BE2C (cell line): ENCODE results near the gene GRIN2A.

Experiments
- DNase-seq: peaks from one replicate; pipeline ENCODE4 v3.0.0-alpha.2; 2020
- H3K27me3 ChIP-seq: fragments of 250-450 bp; sonication (Bioruptor Pico); 2 replicates; pipeline ENCODE4 v1.5.1; 2020; ENCODE audit warnings: mild to moderate bottlenecking
- H3K36me3 ChIP-seq: fragments of 250-450 bp; sonication (Bioruptor Pico); 2 replicates; pipeline ENCODE4 v1.5.1; 2020; ENCODE audit warnings: mild to moderate bottlenecking
- H3K4me1 ChIP-seq: fragments of 250-450 bp; sonication (Bioruptor Pico); 2 replicates; pipeline ENCODE4 v1.5.1; 2020
- H3K4me3 ChIP-seq: 2 replicates; pipeline ENCODE4 v1.5.1; 2011; ENCODE audit warnings: low read depth, low read length
- H3K9me3 ChIP-seq: fragments of 250-450 bp; sonication (Bioruptor Pico); 2 replicates; pipeline ENCODE4 v1.5.1; 2020
- TF ChIP-seq, protein P1 (sequence below): IDR thresholded peaks from 2 replicates; pipeline ENCODE4 v1.5.1; 2012; ENCODE audit warnings: mild to moderate bottlenecking, low read depth, low read length

GRIN2A gene

DNA sequence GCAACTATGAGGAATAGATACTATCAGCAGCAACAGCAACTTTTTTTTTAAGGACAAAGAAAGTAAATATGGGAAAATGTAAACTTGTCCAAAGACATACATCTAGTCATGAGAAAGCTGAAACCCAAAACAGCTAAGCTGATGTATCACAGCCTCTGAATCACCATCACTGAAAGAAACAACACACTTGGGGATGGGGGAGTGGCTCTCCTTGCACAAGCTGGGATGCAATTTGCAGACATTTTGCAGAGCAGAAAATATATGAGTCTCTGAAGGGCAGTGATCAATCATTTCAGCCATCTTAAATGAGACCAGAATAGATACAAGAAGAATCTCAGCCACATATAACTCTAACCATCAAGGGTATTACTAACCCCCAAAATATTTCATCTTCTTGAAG lies 79.1 kb downstream of the GRIN2A start:
- no peak for DNase-seq
- Histone ChIP-seq H3K36me3 (no peaks in the 10 kb centered on the region), H3K4me3 (no peak overlapping the region), H3K4me1 (no peaks in the 10 kb centered on the region), H3K27me3 (no peaks in the 10 kb centered on the region), H3K9me3 (no peaks in the 10 kb centered on the region)
- TF ChIP-seq, protein P1, sequence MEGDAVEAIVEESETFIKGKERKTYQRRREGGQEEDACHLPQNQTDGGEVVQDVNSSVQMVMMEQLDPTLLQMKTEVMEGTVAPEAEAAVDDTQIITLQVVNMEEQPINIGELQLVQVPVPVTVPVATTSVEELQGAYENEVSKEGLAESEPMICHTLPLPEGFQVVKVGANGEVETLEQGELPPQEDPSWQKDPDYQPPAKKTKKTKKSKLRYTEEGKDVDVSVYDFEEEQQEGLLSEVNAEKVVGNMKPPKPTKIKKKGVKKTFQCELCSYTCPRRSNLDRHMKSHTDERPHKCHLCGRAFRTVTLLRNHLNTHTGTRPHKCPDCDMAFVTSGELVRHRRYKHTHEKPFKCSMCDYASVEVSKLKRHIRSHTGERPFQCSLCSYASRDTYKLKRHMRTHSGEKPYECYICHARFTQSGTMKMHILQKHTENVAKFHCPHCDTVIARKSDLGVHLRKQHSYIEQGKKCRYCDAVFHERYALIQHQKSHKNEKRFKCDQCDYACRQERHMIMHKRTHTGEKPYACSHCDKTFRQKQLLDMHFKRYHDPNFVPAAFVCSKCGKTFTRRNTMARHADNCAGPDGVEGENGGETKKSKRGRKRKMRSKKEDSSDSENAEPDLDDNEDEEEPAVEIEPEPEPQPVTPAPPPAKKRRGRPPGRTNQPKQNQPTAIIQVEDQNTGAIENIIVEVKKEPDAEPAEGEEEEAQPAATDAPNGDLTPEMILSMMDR = no peak

- no peaks in the 10 kb centered on the region for H3K9me3 ChIP-seq
- no peak overlapping the region for H3K4me3 ChIP-seq
- no peaks in the 10 kb centered on the region for H3K36me3 ChIP-seq
- H3K4me1 ChIP-seq = no peaks in the 10 kb centered on the region
- DNase-seq = no peak
- no peaks in the 10 kb centered on the region for H3K27me3 ChIP-seq
- TF ChIP-seq, protein P1 = no peak
Measured at GRCh38 chr16:10100829-10101228, 81.4 kb downstream of the GRIN2A start.

- Histone ChIP-seq H3K27me3 (no peaks in the 10 kb centered on the region), H3K9me3 (no peaks in the 10 kb centered on the region; the same call in 1 of the 2 replicates), H3K36me3 (no peaks in the 10 kb centered on the region), H3K4me1 (no peaks in the 10 kb centered on the region), H3K4me3 (no peak overlapping the region)
- no peak for DNase-seq
- TF ChIP-seq, protein P1 = no peak
Measured at GRCh38 chr16:10098991-10099390, 83.2 kb downstream of the GRIN2A start.

GRCh38 chr16:10097271-10097670 lies 85.0 kb downstream of the GRIN2A start:
- Histone ChIP-seq H3K4me1 (no peaks in the 10 kb centered on the region), H3K4me3 (no peak overlapping the region), H3K27me3 (no peaks in the 10 kb centered on the region), H3K36me3 (no peaks in the 10 kb centered on the region), H3K9me3 (no peaks in the 10 kb centered on the region; the same call in 1 of the 2 replicates)
- TF ChIP-seq, protein P1 = no peak
- no peak for DNase-seq

DNA sequence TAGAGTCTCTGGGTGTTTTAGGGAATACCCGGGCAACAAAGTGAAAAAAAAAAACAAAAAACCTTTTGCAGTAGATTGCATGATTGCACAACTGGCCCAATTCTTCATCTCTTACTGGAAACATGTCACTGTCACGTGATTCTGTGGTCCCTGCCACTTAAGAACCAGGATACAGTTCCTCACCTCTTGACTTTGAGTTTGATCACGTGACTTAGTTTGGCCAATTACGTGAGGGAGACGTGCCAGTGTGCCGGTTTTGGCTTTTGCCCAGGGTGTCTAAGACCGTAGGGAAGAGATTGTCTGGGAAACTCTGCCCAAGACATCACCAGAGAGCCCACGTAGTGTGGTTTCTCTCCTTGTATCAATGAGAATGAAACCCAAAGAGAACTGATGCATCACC lies 88.7 kb downstream of the GRIN2A start:
- Histone ChIP-seq H3K27me3 (no peaks in the 10 kb centered on the region), H3K4me1 (no peaks in the 10 kb centered on the region), H3K36me3 (no peaks in the 10 kb centered on the region), H3K9me3 (no peaks in the 10 kb centered on the region; the same call in 1 of the 2 replicates), H3K4me3 (no peak overlapping the region)
- DNase-seq = no peak
- TF ChIP-seq, protein P1 = no peak

GRCh38 chr16:10090816-10091215 lies 91.4 kb downstream of the GRIN2A start:
- Histone ChIP-seq H3K9me3 (no peaks in the 10 kb centered on the region; the same call in 1 of the 2 replicates), H3K4me1 (no peaks in the 10 kb centered on the region), H3K36me3 (no peaks in the 10 kb centered on the region), H3K4me3 (no peak overlapping the region), H3K27me3 (no peaks in the 10 kb centered on the region)
- no peak for DNase-seq
- TF ChIP-seq, protein P1 = no peak
